Head of caudate nucleus (tissue), 42 donors: ENCODE measurements around the gene SLC7A5.
"Not testable (repeated sequence)": the region's sequence is repeated elsewhere in the genome, so short reads cannot be mapped to it uniquely, and the experiment has no call there.

ENCODE experiments used
- DNase-seq, 42 donors: peaks; one replicate each; pipeline versions ENCODE4 v3.0.0 to v3.0.0-alpha.2; 2020 to 2021; ENCODE audit warnings: mixed read lengths in 7 of 42
- intact Hi-C: fragments of 100-400 bp; cut with DNase I; formaldehyde crosslinking; loops from one replicate; pipeline ENCODE4 v1.15.0; 2022

Gene SLC7A5

DNA sequence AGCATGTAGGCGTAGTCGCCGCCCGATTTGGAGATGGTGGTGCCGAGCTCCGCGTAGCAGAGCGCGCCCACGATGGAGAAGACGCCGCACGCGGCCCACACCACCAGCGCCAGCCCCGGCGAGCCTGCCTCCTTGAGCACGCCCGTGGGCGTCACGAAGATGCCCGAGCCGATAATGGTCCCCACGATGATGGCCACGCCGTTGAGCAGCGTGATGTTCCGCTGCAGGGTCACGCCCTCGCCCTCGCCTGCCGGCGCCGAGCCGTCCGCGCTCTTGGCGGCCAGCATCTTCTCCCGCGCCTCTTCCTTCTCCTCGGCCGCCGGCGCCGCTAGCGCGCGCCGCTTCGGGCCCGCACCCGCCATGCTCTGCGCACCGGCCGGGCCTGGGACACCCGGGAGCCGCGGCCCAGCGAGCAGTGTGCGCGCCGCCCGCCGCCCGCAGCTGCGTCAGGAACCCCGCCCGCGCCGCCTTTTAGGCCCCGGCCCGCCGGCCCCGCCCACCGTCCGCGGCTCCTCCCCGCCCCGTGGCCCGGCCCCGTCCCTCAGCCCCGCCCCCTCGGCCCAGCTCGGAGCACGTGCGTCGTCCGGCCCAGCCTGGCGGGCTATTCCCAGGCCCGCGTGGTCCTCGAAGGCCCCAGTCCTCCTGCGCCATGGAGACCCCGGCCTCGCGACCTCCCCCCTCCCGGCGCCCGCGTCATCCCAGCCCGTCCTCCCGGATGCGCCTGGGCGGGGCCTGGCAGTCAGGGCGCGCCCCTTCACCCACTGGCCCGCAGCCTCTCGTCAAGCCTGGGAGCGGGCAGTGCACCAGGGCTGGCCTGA, at the start of gene SLC7A5:
Gene SLC7A5, minus strand, starts transcription at position 447 of the 818 bp plus-strand sequence. Its CDS starts 85 bp downstream, at position 362.
- intact Hi-C loops, result not testable (repeated sequence)
- DNase-seq, result peak; percentile 47 to 93 (median 84)

DNA sequence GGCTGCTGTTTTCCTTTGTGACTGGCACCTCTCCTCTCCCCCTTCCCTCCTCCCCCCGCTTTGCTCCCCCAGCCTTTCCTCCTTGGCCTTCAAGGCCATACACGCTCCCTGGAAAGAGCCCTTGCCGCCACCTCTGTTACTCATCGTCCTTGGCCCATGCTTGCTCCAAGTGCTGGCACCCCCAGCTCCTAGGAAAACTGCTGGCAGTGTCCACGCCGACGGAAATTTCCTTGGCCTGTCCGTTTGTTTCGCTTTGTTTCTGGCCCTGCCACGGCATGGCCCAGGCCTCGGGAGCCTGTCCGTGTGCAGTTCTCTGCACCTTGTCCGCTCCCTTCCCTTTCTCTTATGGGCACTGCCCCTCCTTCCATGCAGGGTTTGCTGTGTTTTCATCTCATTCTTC, 49.0 kb upstream of the SLC7A5 start:
- intact Hi-C loops, result no loop called here
- DNase-seq, result peak in 26 of 42 donors; percentile 16 to 81 (median 40)

DNA sequence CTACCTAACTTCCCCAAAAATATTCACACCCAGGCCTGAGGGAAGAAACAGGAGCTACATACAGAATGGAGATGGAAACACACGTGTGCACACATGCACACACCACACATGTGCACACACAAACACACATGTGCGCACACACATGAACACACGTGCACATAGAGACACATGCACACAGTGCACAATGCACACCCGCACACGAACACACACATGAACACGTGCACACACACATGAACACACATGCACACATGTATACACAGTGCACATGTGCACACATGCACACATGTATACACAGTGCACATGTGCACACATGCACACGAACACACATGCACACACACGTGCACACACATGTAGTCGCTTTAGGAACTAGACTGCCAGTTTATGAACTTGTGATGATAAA, 48.2 kb upstream of the SLC7A5 start:
- intact Hi-C loops, result no loop called here

DNA sequence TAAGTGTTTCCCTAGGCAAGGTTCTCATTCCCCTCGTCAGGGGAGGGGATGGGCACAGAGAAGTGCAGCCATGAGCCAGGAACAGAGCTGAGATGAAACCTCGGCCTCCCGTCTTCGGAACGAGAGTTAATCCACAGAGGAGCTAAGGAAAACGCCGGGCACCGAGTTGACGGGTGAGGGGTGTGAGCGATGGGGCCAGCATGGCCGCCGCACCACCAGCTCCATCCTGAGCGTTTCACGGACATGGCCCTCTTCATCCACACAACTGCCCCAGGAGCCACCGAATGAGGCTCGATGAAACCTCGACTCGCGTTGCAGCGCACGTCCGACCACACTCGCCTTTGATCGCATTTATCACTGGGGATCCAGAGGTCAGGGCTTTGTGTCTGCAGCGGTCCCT, 45.5 kb upstream of the SLC7A5 start:
- no peak for DNase-seq
- intact Hi-C loops, result no loop called here

More for the DNA sequence above, 48.2 kb upstream of the SLC7A5 start:
- DNase-seq, result no peak

DNA sequence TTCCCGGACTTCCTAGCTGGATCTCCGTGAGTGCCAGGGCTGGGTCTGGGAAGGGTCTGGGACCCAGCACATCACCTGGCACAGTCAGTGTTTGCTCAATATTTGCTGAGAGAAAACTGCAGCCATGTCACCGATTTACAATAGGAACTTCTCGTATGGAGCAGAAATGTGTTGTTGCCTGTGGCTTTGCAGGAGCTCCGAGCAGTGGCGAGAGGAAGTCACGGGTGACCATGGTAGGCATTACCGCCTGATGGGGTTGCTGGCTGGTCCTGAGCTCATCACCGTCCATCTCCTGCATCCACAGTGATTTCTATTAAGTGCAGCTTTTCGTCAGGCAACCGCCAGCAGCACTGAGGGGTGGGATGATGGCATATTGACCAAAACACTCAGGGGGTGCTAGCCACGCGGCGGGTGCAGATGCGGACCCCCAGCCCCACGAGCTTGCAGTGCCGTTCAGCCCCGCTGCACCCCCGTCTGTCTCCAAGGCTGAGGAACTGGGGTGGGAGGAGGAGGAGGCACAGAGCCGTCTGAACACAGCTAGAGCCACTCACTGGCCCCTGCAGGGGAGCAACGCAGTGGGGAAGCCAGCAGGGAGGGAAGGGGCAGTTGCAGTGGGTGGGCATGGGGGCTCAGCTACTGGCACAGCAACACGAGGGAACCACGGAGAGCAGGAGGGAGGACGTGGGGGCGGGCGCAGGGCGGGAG, 44.9 kb upstream of the SLC7A5 start:
- DNase-seq, intact Hi-C loops: not testable (repeated sequence)

DNA sequence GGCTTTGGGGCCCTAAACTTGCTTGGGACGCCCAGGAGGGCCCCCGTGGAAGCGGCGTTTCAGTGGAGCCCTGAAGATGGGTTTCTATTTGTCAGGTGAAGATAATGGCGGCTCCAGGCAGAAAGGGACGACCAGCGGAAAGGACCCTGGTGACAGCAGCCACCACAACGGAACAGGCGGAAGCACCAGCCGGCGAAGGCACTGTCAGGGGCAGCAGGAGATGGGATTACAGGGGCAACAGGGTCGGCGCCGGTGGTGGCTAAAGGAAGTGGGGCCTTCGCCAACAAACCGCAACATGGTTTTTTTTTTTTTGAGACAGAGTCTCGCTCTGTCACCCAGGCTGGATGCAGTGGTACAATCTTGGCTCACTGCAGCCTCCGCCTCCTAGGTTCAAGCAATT, 43.4 kb upstream of the SLC7A5 start:
- intact Hi-C loops, DNase-seq: not testable (repeated sequence)

DNA sequence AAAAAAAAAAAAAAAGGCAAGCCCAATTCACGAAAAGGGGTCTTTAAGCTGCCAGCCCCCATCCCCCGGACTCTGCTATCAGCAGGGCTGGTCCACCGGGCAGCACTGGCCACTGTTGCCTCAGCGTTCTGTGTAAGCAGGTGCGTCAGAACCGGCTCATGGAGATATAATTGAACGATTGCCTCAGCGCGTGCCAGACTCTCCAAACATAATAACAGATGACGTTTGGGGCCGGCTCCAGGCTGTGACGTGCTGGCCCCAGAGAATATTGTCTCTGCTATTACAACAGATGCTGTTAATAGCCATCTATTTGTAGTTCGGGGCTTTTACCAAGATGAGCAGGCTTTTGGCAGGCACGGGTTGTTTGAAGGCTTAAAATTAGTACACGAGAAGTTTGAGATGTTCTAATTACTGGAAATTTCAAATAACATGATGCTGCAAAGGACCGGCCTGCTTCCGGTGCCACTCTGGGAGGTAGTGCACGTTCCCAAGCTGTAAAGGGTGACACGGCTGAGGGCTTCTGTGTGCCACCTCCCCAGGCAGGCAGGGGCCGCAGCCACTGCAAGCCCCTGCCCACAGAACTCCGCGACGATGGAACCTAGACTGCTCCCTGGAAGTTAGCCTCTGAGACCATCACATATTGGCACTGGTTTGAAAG, 41.9 kb upstream of the SLC7A5 start:
- intact Hi-C loops, result not testable (repeated sequence)
- peak in 1 of 42 donors; percentile 28 for DNase-seq

DNA sequence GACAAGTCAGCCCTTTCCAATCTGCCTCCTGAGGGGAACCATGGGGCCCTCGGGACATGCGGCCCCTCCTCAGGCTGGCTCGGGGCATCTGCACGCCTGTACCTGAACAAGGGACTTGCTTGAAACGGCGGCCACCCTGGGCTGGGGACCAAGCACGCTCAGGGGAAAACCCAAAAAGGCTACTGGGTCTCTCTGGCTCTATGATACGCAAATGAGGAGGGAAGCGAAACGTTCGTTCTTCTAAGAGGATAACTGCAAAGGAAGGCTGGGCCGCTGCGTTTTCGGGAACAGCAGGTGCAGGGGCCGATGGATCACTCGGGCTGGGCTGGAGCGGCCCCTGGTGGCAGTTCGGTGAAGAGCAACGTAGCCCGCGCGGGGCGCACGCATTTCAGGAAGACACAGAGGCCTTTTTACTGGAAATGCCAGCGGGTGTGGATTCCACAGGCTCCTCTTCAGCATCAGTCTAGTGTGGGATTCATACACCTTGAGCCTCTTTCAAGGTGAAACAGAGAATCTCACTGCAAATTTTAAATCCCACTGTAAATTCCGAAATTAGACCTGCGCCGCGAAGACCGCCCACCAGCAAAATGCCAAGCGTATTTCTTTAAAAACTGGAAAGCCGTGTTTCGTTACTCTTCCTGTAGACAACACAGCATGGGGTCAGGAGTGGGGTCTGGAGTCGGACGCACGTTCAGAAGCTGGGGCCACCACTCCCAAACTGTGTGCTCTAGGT, 40.1 kb upstream of the SLC7A5 start:
- intact Hi-C loops, result not testable (repeated sequence)
- DNase-seq, result peak; percentile 61 to 90 (median 79)

DNA sequence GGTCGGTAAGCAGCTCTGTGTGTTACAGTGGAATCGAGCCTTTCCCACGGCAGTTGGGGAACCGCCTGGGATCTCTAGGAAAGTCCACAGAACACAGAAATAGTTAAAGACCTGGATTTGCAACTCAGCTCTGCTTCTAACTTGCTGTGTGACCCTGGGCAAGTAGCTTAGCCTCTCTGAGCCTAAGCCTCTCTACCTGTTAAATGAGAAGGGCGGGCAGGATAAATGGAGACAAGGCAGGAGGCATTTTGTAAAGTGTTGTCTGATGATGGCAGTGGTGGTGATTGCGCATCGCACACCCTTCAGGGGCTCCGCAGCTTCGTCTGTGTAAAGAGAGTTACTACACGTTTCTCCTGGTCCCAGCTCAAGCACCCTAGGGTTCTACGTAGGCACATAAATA, 38.8 kb upstream of the SLC7A5 start:
- DNase-seq, intact Hi-C loops: not testable (repeated sequence)

DNA sequence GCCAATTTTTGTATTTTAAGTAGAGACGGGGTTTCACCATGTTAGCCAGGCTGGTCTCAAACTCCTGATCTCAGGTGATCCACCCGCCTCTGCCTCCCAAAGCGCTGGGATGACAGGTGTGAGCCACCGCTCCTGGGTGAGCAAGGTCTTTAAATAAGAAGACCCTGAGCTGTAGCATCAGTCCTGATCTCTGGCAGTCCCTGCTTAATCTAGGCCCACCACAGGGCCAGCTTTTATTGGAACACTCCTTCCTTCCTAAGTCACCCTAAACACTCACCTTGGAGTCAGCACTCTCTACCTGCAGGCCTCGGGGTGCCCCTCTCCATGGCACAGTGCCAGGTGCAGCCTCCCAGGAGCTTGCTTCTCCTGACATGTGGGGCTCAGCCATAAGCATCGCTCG, 36.2 kb upstream of the SLC7A5 start:
- intact Hi-C loops, DNase-seq: not testable (repeated sequence)

DNA sequence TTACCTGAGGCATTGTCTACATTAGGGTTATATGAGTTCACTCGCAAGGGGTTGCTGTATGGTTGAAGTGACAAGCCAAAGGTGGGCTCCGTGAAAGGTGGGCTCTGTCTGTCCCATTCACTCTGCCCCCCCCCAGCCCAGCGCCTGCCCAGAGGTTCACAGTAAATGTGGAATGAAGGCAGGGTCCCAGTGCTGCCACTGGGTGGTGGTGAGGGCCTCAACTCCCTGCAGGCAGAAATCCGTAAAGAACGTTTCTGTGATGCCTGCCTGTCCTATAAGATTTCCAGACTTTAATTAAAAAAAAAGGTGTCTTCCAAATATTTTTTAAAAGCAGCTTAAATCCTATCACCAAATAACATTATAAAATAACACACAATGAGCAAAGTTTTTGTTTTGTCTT, 35.7 kb upstream of the SLC7A5 start:
- DNase-seq, intact Hi-C loops: not testable (repeated sequence)

DNA sequence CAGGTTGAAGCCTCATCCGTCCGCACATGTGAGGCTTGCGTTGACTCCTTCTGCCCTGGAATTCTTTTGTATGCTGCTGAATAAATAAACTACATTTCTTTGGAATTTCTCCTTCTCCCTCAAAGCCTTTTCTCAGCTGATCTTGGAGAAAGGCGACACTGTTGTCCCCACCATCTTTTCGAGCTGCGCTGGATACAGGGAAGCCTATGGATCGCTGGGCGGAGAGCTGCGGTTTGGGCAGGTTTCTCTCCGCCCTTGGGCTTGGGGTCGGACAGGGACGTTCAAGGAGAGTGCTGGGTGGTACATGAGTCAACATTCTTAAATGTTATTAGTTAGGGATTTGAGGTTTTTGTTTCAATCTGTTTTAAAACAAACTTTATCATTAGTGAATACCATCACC, 31.2 kb upstream of the SLC7A5 start:
- DNase-seq, intact Hi-C loops: not testable (repeated sequence)

DNA sequence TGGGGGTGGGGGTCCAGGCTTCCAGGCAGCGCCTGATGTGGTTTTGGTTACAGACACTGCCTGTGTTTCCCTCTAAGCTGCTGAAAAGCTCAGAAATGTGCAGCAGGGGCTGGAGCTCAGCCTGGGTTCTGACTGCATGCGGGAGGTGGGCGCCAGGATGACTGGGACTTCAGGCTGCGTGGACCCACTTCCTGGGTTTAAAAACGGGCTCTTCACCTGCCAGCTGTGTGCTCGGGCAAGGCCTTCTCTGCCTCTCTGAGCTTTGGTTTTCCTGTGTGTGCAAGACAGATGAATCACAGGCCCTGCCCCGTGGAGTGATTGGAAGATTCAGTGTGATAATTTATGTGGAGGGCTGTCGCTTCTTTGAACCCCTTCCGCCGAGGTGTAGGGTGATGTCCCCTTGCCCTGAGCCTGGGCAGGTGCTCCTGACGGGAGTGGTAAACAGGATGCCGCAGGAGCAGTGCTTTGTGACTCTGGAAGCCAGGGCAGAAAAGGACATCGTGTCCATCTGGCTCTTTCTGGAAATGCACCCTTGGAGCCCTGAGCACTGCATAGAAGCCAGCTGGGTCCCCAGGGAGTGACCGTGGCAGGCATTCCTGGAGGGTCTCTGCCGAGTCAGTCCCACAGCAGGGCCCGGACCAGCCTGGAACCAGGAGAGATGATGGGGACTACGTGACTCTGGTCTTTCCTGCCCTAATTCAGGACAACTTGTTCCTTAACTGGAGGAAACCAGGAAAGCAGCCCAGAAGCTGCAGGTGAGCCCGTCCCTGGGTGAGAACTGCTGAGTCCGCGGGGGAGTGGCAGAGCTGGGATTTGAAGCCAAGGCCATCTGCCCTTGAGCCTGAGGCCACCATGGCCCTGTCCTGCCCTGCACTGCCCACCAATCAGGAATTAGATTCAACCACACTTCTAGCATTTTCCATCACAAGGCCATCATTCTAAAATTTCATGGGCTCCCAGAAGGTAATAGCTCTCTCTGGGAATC, 28.5 kb upstream of the SLC7A5 start:
- DNase-seq, result no peak

DNA sequence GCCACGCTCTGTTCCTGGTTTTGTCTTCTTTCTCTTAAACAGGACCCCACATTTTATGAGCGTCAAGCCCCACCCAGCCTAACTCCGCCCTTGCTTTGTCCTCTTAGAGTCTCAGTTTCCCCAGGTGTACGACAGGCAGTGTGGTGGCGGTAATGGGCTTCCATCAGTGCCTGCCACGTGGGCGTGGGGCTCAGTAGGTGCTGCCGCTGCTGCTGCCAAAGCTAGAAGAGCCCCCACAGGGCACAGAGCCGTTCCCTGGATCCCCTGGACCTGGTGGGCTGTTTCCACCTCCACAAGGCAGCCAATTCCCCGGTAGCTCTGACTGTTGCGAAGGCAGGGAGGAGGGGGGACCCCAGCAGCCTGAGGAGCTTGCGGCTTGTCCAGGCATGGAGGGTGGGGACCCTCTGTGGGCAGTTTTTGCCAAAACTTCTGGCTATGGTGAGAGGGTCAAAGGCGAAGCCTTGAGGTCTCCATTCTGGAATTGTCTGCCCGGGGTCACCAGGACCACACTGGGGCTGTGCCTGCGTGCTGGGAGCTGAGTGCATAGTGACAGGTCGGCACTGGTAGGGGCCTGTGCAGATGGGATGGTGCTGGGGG, 27.7 kb upstream of the SLC7A5 start:
- intact Hi-C loops, DNase-seq: not testable (repeated sequence)

More for the DNA sequence above, 28.5 kb upstream of the SLC7A5 start:
- intact Hi-C loops, result no loop called here

DNA sequence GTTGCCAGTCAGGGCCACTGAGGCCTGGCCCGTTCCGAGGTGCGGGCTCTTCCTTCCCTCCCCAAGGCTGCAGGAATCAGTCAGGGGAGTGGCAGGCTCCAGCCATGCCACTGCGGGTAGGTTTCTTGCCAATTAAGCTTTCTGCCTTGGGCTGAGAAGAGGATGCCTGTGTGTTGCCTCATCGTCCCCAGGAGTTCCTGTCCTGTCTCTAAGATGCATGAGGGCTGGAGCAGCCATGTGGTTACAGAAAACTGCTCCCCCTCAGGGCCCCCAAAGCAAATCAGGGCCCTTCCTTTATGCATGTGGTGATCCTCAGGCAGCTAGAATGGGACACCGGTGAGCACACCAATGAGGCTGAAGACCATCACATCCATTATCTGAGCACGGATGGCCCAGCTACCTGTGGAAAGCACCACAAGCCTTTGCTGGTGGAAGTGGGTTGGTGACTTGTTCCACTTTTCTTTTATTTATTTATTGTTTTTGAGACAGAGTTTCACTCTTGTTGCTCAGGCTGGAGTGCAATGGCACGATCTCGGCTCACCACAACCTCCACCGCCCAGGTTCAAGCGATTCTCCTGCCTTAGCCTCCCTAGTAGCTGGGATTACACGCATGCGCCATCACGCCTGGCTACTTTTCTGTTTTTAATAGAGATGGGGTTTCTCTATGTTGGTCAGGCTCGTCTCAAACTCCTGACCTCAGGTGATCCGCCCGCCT, 27.0 kb upstream of the SLC7A5 start:
- peak in 10 of 42 donors; percentile 10 to 43 (median 23) for DNase-seq
- intact Hi-C loops, result not testable (repeated sequence)

DNA sequence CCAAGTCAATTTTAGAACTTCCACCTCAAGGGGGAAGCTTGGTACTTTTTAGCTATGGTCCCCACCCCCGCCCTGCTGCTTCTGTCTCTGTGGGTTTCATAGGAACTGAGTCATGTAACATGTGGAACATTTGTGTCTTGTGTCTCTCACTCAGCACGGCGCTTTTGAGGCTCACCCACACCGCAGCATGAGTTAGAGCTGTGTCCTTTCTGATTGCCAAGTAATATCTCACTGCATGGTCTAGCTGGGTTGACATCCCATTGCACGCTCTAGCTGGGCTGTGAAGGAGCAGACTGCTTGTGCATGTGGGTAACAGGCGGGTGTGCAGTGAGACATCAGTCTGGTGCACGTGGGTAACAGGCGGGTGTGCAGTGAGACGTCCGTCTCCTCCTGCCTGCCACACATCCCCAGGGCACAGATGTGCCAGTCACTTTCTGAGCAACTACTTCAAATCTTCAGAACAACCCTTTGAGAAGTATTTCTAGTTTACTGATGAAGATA, 26.4 kb upstream of the SLC7A5 start:
- DNase-seq, result peak in 39 of 42 donors; percentile 17 to 83 (median 53)
- intact Hi-C loops, result no loop called here

DNA sequence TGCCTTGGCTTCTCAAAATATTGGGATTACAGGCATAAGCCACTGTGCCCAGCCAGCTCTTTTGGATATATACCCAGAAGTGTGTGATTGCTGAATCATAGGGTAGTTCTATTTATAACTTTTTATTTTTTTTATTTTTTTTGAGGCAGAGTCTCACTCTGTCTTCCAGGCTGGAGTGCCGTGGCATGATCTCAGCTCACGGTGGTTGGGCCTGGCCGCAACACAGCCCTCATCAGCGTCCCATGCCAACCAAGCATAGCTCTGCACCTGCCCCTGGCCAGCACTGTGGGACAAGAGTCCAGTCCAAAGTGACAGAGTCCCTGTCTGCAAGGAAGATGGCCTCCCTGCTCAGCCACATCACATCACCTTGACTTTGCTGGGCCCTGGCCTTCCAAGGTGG, 24.7 kb upstream of the SLC7A5 start:
- DNase-seq, result peak in 1 of 42 donors; percentile 41

More for the DNA sequence above, 24.7 kb upstream of the SLC7A5 start:
- intact Hi-C loops, result not testable (repeated sequence)
